Stimulated activated CD8-positive, alpha-beta memory T cell treated with anti-CD3 and anti-CD28 coated beads, Interleukin-4, amount 100 ng/mL, for 48 hours (primary cell): Measurements from ENCODE around the gene CMTM2.
"Not testable (repeated sequence)": the region's sequence is repeated elsewhere in the genome, so short reads cannot be mapped to it uniquely, and the experiment has no call there.

ENCODE experiments used
- DNase-seq: peaks from one replicate; pipeline ENCODE4 v3.0.0-alpha.2; 2020

CMTM2 gene

GRCh38 chr16:66587881-66588600, 8.8 kb downstream of the CMTM2 start:
- DNase-seq = no peak

- DNase-seq = peak; percentile 72
Measured at GRCh38 chr16:66588981-66589713, 9.9 kb downstream of the CMTM2 start.

- DNase-seq = no peak
Measured at GRCh38 chr16:66590322-66590721, 11.1 kb downstream of the CMTM2 start.

GRCh38 chr16:66591018-66591417, 11.8 kb downstream of the CMTM2 start:
- DNase-seq = no peak

- DNase-seq = no peak
Measured at GRCh38 chr16:66592241-66592640, 13.0 kb downstream of the CMTM2 start.

- DNase-seq = no peak
Measured at GRCh38 chr16:66592814-66593213, 13.6 kb downstream of the CMTM2 start.

- no peak for DNase-seq
Measured at GRCh38 chr16:66594739-66595138, 15.5 kb downstream of the CMTM2 start.

- not testable (repeated sequence) for DNase-seq
Measured at GRCh38 chr16:66596559-66596958, 17.3 kb downstream of the CMTM2 start.

- no peak for DNase-seq
Measured at GRCh38 chr16:66596986-66597848, 18.0 kb downstream of the CMTM2 start.

GRCh38 chr16:66598111-66598510, 18.8 kb downstream of the CMTM2 start:
- DNase-seq = no peak

- DNase-seq = no peak
Measured at GRCh38 chr16:66599726-66600125, 20.5 kb downstream of the CMTM2 start.

- no peak for DNase-seq
Measured at GRCh38 chr16:66600477-66600876, 21.2 kb downstream of the CMTM2 start.

- no peak for DNase-seq
Measured at GRCh38 chr16:66601471-66601870, 22.2 kb downstream of the CMTM2 start.

GRCh38 chr16:66603537-66604375, 24.5 kb downstream of the CMTM2 start:
- peak; percentile 75 for DNase-seq

- peak; percentile 83 for DNase-seq
Measured at GRCh38 chr16:66604376-66605176, 25.3 kb downstream of the CMTM2 start, which contains the start of gene CMTM3. Gene CMTM3 (plus strand): TSS chr16:66604704. CDS start chr16:66604806, 102 bp downstream.

- DNase-seq = peak; percentile 53
Measured at GRCh38 chr16:66605177-66605978, 26.1 kb downstream of the CMTM2 start.

- DNase-seq = no peak
Measured at GRCh38 chr16:66605979-66606751, 26.9 kb downstream of the CMTM2 start.

GRCh38 chr16:66608241-66609138, 29.2 kb downstream of the CMTM2 start:
- DNase-seq = peak; percentile 93

- DNase-seq = no peak
Measured at GRCh38 chr16:66609139-66609510, 29.9 kb downstream of the CMTM2 start.
